Activated CD8-positive, alpha-beta memory T cell treated with anti-CD3 and anti-CD28 coated beads, Interleukin-2, amount 50 U/mL, for 1 hour (primary cell): Measurements from ENCODE around the gene EIF1.
"Not testable (repeated sequence)": the region's sequence is repeated elsewhere in the genome, so short reads cannot be mapped to it uniquely, and the experiment has no call there.

Experiments
- DNase-seq: peaks from one replicate; pipeline ENCODE4 v3.0.0-alpha.2; 2020; ENCODE audit errors: extremely low read depth

EIF1 gene

GRCh38 chr17:41678907-41679739 is 9.6 kb upstream of the EIF1 start:
- no peak for DNase-seq

GRCh38 chr17:41679740-41680425 is 8.8 kb upstream of the EIF1 start:
- DNase-seq: no peak

- no peak for DNase-seq
Observed at GRCh38 chr17:41680426-41681040, 8.2 kb upstream of the EIF1 start.

GRCh38 chr17:41681776-41682175 is 6.9 kb upstream of the EIF1 start:
- no peak for DNase-seq

- DNase-seq: no peak
Observed at GRCh38 chr17:41682631-41683030, 6.1 kb upstream of the EIF1 start.

GRCh38 chr17:41683441-41684007 is 5.2 kb upstream of the EIF1 start:
- DNase-seq: no peak

GRCh38 chr17:41684035-41684434 is 4.7 kb upstream of the EIF1 start:
- DNase-seq: no peak

GRCh38 chr17:41685753-41686152 is 2.9 kb upstream of the EIF1 start:
- DNase-seq: not testable (repeated sequence)

- no peak for DNase-seq
Observed at GRCh38 chr17:41686281-41686680, 2.4 kb upstream of the EIF1 start.

GRCh38 chr17:41687828-41688640 is 651 bp upstream of the EIF1 start:
- no peak for DNase-seq

GRCh38 chr17:41689497-41690299 is 1.0 kb downstream of the EIF1 start:
- no peak for DNase-seq

- no peak for DNase-seq
Observed at GRCh38 chr17:41690497-41690896, 1.8 kb downstream of the EIF1 start.

GRCh38 chr17:41691031-41691777 is 2.5 kb downstream of the EIF1 start:
- DNase-seq: no peak

GRCh38 chr17:41692722-41693521 is 4.2 kb downstream of the EIF1 start:
- DNase-seq: no peak

GRCh38 chr17:41695134-41695661 is 6.5 kb downstream of the EIF1 start:
- no peak for DNase-seq

- peak; percentile 65 for DNase-seq
Observed at GRCh38 chr17:41695954-41696757, 7.5 kb downstream of the EIF1 start.

- no peak for DNase-seq
Observed at GRCh38 chr17:41697122-41697962, 8.7 kb downstream of the EIF1 start.
